Embryonic facial prominence (tissue), 1 donor: ENCODE measurements around the gene B3GAT3.
"Not testable (repeated sequence)": the region's sequence is repeated elsewhere in the genome, so short reads cannot be mapped to it uniquely, and the experiment has no call there.

ENCODE experiments used
- DNase-seq: peaks from one replicate; pipeline ENCODE4 v3.0.0-alpha.2; 2016; ENCODE audit errors: extremely low spot score

The B3GAT3 gene

GRCh38 chr11:62645946-62646824 lies 24.4 kb upstream of the B3GAT3 start, which contains the start of gene GANAB:
TSS of gene GANAB (minus strand) at chr11:62646613. CDS start at chr11:62646599, 14 bp downstream.
- peak; percentile 96 for DNase-seq

DNA sequence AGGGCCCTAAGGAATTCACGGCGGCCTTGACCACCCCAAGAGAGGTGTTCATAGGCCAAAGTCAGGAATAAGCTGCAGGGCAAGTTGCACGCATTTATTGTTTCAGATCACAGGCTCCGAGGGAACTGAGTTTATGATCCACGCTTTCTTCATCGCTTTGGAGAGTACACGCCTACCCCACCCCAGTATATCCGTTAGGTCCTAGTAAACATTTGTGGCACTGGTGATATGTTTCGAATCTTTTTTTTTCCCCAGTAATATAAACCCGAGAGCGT lies 23.8 kb upstream of the B3GAT3 start:
- no peak for DNase-seq

GRCh38 chr11:62644220-62644619 lies 22.4 kb upstream of the B3GAT3 start:
- DNase-seq = no peak

DNA sequence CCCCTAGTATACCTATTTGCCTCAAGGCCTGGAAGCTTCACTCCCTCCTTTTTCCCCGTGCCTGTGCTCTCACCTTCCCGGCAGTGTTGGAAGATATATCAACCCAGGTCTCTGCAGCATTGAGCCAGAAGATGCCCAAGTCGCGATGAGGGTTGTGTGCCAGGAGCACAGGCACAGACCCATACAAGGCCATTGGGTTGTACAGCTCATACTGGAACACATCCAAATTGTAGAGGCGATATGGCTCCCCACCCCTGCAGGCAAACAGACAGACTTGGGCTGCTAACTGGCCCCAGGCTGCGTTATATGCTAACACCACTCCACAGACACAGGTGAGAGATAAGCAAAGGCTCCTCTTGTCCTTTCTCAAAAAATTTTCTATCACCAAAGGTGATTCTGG lies 10.7 kb upstream of the B3GAT3 start:
- no peak for DNase-seq

GRCh38 chr11:62627713-62628112 lies 5.9 kb upstream of the B3GAT3 start:
- no peak for DNase-seq

- no peak for DNase-seq
Measured at GRCh38 chr11:62622476-62623089, 797 bp upstream of the B3GAT3 start.

- DNase-seq = no peak
Measured at GRCh38 chr11:62621027-62621566, 689 bp downstream of the B3GAT3 start.

DNA sequence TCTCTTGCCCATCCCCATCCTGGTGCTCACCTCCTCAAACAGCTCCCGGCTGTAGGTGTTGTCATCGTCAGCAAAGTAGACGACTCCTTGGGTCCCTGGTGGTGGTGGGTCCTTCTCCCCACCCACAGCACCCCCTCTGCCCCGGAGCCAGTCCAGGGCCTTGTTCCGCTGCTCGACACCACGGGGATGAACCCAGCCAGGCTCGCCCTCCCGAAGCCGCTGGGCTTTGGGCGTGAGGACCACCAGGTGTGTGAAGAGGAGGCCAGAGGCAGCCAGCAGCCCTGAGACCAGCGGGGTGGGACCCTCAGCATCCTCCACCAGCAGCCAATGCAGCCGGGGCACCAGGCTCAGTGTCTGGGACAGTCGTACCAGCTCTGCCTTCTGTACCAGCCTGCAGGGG lies 4.8 kb downstream of the B3GAT3 start:
- DNase-seq = not testable (repeated sequence)

DNA sequence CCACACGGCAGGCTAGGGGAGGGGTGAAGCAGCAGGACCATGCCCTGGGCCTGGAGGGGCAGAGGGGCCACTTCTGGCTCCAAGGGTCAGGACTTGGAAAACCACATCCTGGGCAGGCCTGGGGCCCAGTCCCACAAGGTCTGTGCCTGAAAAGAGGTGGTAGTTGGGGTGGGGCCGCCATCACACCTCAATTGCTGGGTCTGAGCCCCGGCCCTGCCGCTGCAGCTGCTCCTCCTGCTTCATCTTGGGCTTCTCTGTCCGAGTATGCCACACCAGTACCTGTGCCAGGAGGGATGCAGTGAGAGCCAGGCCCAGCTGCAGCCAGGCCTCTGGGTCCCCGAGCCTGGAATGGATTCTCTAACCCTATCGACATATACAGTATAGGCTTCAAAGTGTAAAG lies 6.3 kb downstream of the B3GAT3 start:
- DNase-seq = no peak

- no peak for DNase-seq
Measured at GRCh38 chr11:62614275-62614674, 7.5 kb downstream of the B3GAT3 start.

DNA sequence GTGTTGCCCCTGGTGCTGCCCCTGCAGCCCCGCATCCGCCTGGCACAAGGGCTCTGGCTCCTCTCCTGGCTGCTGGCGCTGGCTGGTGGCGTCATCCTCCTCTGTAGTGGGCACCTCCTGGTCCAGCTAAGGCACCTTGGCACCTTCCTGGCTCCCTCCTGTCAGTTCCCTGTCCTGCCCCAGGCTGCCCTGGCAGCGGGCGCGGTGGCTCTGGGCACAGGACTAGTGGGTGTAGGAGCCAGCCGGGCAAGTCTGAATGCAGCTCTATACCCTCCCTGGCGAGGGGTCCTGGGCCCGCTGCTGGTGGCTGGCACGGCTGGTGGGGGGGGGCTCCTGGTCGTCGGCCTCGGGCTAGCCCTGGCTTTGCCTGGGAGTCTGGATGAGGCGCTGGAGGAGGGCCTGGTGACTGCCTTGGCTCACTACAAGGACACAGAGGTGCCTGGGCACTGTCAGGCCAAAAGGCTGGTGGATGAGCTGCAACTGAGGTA lies 8.5 kb downstream of the B3GAT3 start:
- DNase-seq = no peak

DNA sequence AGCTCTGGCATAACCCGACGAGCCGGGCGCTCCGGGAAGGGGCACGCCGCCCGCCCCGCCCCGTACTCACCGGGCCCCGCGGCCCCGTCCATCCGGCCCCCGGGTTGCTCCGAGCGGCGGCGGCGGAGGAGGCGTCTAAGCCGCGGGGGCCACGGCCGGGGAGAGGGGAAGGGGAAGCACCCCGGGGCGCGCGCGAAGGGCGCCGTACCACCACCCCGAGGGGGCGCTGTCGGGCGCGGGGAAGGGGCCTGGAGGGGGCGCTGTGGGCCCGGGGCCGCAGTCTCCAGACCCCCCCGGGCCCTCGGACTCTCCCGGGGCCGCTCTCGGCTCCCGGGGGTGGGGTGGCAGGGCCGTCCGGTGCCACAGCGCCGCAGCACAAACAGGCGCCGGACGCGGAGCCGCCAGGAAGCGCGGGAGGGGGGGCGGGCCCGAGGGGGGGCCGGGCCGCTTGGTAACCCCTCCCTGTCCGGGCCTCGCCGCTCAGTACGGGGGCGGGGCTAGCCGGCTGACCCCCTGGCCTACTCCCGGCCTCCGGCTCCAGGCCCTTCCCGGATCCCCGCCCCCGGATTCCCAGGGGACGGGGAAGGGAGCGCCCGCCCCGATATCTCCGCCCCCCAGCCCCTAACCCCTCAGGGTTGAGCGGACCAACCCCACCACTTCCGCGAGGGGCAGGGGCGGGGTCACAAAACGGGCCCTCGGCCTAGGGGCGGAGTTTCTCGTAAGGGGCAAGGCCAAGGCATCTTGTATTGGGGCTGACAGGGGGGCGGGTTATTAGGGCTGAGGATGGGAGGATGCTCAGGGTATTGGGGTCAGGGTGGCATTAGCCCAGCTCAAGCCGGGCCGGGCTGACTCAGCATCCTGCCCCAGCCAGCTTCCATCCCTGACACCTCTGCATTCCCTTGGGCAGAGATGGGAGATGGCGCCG lies 9.2 kb downstream of the B3GAT3 start, which contains the start of the genes EML3 and ROM1:
Gene EML3, minus strand, starts transcription at position 410 of the 925 bp plus-strand sequence. Its CDS starts 318 bp downstream, at position 92.
Gene ROM1, plus strand, starts transcription at position 892 of the 925 bp plus-strand sequence. Its CDS starts 25 bp downstream, at position 917.
- no peak for DNase-seq

GRCh38 chr11:62611705-62612365 lies 10.0 kb downstream of the B3GAT3 start:
- no peak for DNase-seq

GRCh38 chr11:62610814-62611704 lies 10.7 kb downstream of the B3GAT3 start:
- DNase-seq = no peak

DNA sequence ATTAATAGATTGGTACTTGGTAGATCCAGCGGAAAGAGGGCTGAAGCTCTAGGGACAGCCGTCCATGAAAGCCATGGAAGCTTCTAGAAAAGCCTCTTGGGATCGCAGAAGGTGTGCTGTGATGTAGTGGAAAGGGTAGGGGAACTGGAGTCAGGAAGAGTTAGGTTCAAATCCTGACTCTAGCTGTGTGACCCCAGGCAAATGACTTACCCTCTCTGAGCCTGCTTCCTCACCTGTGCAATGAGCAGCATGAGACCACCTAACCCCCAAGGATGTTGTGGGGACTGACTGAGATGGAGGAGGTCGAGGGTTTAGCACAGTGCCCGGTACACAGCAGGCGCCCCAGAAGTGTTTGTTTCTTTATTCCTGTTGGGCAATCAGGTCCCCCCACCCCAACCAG lies 11.4 kb downstream of the B3GAT3 start:
- DNase-seq = no peak

- DNase-seq = no peak
Measured at GRCh38 chr11:62608776-62609175, 13.0 kb downstream of the B3GAT3 start.

- DNase-seq = no peak
Measured at GRCh38 chr11:62607714-62608113, 14.1 kb downstream of the B3GAT3 start.

DNA sequence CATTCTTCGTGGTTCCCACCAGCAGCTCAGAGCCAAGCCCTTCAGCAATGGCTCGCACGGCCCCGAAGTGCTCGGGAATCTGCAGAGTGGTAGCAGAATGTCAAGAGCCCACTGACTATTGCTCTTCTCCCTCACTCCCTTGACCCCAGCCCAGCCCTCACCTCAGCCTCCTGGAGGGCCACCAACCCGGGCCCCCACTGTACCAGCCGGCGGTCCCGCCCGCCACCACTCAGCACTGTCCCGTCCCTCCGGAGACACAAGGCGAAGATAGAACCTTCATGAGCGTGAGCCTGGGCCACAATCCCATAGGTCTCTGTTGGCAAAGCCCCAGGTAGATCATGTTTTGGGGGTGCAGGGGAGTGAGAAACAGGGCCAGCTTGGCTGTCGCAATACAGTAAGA lies 15.9 kb downstream of the B3GAT3 start:
- DNase-seq = no peak

GRCh38 chr11:62605467-62605866 lies 16.3 kb downstream of the B3GAT3 start:
- no peak for DNase-seq
